ENCODE data around the gene XRRA1. TPM values are rescaled to one million over a fixed set of nuclear protein-coding genes. Genes with fewer than 3 reads are reported as not detected.

XRRA1 gene
- total RNA-seq, 1 experiment from 2014 or later = 10.4 TPM

GRCh38 chr11:74948898-74949752 lies at the start of gene XRRA1, which contains the start of gene SPCS2 (continued):
- TF ChIP-seq STAT6 (CRISPR knock-in tag; conservative IDR thresholded peaks at IDR 0.05; ENCODE audit: low read depth) (no peak), GRHL2 (CRISPR knock-in tag; IDR thresholded peaks at IDR 0.05; ENCODE audit: insufficient replicate concordance, severe bottlenecking) (no peak), IRF2 (CRISPR knock-in tag; IDR thresholded peaks at IDR 0.05; ENCODE audit: borderline replicate concordance, low read depth) (no peak), FOXK1 (CRISPR knock-in tag; IDR thresholded peaks at IDR 0.05) (peak; percentile 81), ZSCAN18 (CRISPR knock-in tag; IDR thresholded peaks at IDR 0.05) (no peak), MYBL2 (CRISPR knock-in tag; IDR thresholded peaks at IDR 0.05) (peak; percentile 72; the same call in 1 of the 2 replicates), SMAD4 (CRISPR knock-in tag; IDR thresholded peaks at IDR 0.05) (no peak), ERG (CRISPR knock-in tag; IDR thresholded peaks at IDR 0.05) (no peak), EMX1 (CRISPR knock-in tag; IDR thresholded peaks at IDR 0.05) (no peak), ATF3 (CRISPR knock-in tag; conservative IDR thresholded peaks at IDR 0.05) (no peak), CBFB (CRISPR knock-in tag; IDR thresholded peaks at IDR 0.05; ENCODE audit: low read depth) (no peak), USF2 (CRISPR knock-in tag; IDR thresholded peaks at IDR 0.05) (peak; percentile 96), ZNF219 (CRISPR knock-in tag; IDR thresholded peaks at IDR 0.05; ENCODE audit: borderline replicate concordance) (no peak), MAX (CRISPR knock-in tag; IDR thresholded peaks at IDR 0.05) (peak; percentile 86), NFE2L1 (CRISPR knock-in tag; IDR thresholded peaks at IDR 0.05) (0 out of 2 replicates have a peak, but pooled peaks have one; percentile 40), CDX4 (CRISPR knock-in tag; IDR thresholded peaks at IDR 0.05; ENCODE audit: borderline replicate concordance) (no peak), ZNF281 (CRISPR knock-in tag; IDR thresholded peaks at IDR 0.05) (peak; percentile 74; the same call in 1 of the 2 replicates), ESRRA (CRISPR knock-in tag; IDR thresholded peaks at IDR 0.05; ENCODE audit: borderline replicate concordance) (no peak), NR1H2 (CRISPR knock-in tag; IDR thresholded peaks at IDR 0.05) (no peak), AFF4 (CRISPR knock-in tag; IDR thresholded peaks at IDR 0.05; ENCODE audit: borderline replicate concordance) (no peak), NR2C2 (CRISPR knock-in tag; IDR thresholded peaks at IDR 0.05) (no peak), PRRX2 (CRISPR knock-in tag; IDR thresholded peaks at IDR 0.05) (no peak), SMAD3 (CRISPR knock-in tag; IDR thresholded peaks at IDR 0.05; ENCODE audit: borderline replicate concordance) (no peak), FOXJ3 (CRISPR knock-in tag; IDR thresholded peaks at IDR 0.05; ENCODE audit: borderline replicate concordance) (no peak)

All from WTC11 (cell line).